LoVo (cell line): ENCODE results near the gene CNKSR2.

ENCODE experiments used
- DNase-seq: peaks from one replicate; pipeline ENCODE4 v3.0.0-alpha.2; 2016; ENCODE audit warnings: low spot score

Gene CNKSR2

GRCh38 chrX:21612154-21612553, 237.9 kb downstream of the CNKSR2 start:
- no peak for DNase-seq

GRCh38 chrX:21616386-21616785, 242.2 kb downstream of the CNKSR2 start:
- no peak for DNase-seq

- no peak for DNase-seq
Observed at GRCh38 chrX:21620234-21620633, 246.0 kb downstream of the CNKSR2 start.

GRCh38 chrX:21623778-21624501, 249.7 kb downstream of the CNKSR2 start:
- DNase-seq: no peak

- no peak for DNase-seq
Observed at GRCh38 chrX:21632027-21632426, 257.8 kb downstream of the CNKSR2 start.

GRCh38 chrX:21638311-21638710, 264.1 kb downstream of the CNKSR2 start:
- DNase-seq: no peak

- DNase-seq: no peak
Observed at GRCh38 chrX:21639775-21640174, 265.6 kb downstream of the CNKSR2 start.

- DNase-seq: no peak
Observed at GRCh38 chrX:21645431-21645830, 271.2 kb downstream of the CNKSR2 start.

GRCh38 chrX:21645886-21646285, 271.7 kb downstream of the CNKSR2 start:
- DNase-seq: no peak

GRCh38 chrX:21655901-21656586, 281.8 kb downstream of the CNKSR2 start:
- DNase-seq: no peak

GRCh38 chrX:21656587-21657317, 282.5 kb downstream of the CNKSR2 start:
- no peak for DNase-seq

GRCh38 chrX:21657318-21658151, 283.3 kb downstream of the CNKSR2 start:
- DNase-seq: no peak

GRCh38 chrX:21658152-21658737, 284.0 kb downstream of the CNKSR2 start, which contains the start of gene KLHL34:
Gene KLHL34 (minus strand): TSS chrX:21658330. CDS start chrX:21657788, 542 bp downstream.
- no peak for DNase-seq

GRCh38 chrX:21658746-21659145, 284.5 kb downstream of the CNKSR2 start:
- DNase-seq: no peak

GRCh38 chrX:21659320-21659719, 285.1 kb downstream of the CNKSR2 start:
- DNase-seq: no peak

GRCh38 chrX:21660156-21660555, 285.9 kb downstream of the CNKSR2 start:
- DNase-seq: no peak

- no peak for DNase-seq
Observed at GRCh38 chrX:21661316-21661715, 287.1 kb downstream of the CNKSR2 start.

GRCh38 chrX:21662761-21663160, 288.5 kb downstream of the CNKSR2 start:
- DNase-seq: no peak

GRCh38 chrX:21666252-21666651, 292.0 kb downstream of the CNKSR2 start:
- DNase-seq: no peak

- no peak for DNase-seq
Observed at GRCh38 chrX:21666679-21667078, 292.5 kb downstream of the CNKSR2 start.

GRCh38 chrX:21674430-21675186, 300.4 kb downstream of the CNKSR2 start:
- DNase-seq: no peak
